Ecto neural progenitor cell (in vitro differentiated cells): Measurements from ENCODE around the gene BCDIN3D.

Experiments
- DNase-seq: peaks from one replicate; pipeline ENCODE4 v3.0.0-alpha.2; 2018; ENCODE audit warnings: low spot score

Gene BCDIN3D

GRCh38 chr12:49797449-49797776, 45.5 kb downstream of the BCDIN3D start:
- DNase-seq: no peak

DNA sequence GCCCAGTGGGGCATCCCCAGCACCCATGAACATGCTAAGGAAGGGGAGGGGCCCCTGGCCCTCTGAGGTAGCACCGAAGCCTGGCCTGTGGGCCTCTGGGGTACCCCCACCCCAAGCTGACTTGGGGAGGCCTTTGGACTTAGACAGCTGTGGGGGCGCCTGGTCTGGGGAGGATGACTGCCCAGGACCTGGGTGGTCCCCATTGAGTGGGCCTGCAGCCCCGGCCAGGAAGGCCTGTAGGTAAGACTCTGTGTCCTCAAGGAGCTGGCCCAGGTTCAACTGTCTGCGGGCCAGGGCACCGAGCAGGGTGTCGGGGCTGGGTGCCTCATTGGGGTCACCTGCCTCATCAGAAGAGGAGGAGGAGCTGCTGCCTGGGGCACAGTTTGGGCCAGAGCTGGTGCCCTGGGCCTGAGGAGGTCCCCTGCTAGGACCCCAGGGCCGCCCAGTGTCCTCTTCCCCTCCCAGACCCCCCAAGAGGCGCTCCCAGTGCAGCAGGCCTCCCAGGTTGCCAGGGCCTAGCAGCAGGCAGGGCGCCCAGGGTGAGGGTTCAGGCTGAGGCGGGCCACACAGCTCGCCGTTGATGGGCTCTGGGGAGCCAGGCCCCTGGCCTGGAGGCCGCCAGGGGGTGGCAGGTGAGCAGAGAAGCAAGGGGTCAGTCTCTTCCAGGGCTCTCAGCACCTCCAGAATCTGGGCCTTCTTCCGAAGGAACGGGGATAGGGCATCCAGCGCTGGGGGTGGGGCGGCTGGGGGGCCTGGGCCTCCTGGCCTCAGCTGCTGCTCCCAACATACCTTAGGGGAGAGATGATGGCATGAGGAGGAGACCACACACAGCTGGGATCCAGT, 46.1 kb downstream of the BCDIN3D start:
- no peak for DNase-seq

GRCh38 chr12:49796155-49796554, 46.8 kb downstream of the BCDIN3D start:
- DNase-seq: no peak

GRCh38 chr12:49795654-49796105, 47.2 kb downstream of the BCDIN3D start:
- no peak for DNase-seq

DNA sequence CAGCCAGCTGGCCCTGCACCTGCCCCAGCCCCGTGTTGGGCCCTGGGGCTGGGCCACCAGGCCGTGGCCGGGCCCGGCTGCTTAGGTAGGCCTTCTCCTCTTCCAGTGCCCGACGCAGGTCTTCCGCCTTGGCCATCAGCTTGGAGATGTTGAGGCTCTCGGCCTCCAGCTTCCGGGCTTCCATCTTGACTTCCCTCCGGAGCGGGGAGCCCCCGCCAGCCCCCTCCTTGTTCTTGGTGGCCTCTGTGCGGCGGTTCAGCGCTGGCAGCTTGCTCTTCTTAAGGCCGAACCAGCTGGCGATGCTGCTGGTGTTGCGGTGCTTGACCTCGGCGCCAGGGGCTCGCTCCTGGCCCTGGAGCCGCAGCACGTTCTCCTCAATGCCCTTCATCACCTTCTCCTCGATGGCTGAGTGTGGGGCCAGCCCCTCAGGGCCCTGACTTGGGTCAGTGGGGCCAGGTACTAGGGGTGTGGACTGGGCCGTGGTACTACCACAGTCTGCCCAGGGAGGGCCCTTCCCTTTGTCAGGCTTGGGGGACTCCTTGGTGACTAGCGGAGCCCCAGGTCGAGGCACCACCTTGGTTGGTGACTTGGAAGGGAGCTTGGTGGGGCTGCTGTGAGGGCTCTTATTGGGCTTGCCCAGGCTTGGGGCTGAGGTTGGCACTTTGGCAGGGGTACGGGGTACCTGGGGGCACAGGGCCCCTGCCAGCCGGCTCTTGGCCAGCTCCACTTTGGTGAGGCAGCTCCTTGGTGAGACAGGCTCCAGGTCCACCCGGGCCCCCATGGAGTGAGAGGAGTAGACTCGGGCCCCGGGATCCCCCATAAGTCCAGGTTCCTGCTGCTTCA, 47.9 kb downstream of the BCDIN3D start:
- no peak for DNase-seq

GRCh38 chr12:49794021-49794420, 48.9 kb downstream of the BCDIN3D start:
- DNase-seq: no peak

DNA sequence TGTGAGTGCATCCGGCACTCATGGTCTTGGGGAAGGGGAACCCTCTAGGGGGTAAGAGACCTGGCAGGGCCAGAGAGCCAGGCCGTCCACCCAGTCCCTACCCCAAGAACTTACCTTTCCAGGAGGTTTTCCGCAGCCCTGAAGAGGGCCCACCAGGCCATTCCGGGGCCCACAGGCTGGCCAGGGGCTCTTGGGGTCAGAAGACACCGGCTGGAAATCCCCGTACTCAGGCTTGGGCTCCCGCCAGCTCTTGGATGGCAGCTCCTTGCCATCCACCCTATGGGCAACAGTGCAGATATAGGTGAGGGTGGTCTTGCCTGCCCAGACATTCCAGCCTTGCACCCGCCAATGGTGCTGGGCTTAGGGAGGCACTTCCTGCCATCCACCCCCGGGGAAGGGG, 49.3 kb downstream of the BCDIN3D start:
- no peak for DNase-seq

GRCh38 chr12:49792976-49793580, 49.8 kb downstream of the BCDIN3D start:
- no peak for DNase-seq

GRCh38 chr12:49792181-49792970, 50.5 kb downstream of the BCDIN3D start:
- no peak for DNase-seq

DNA sequence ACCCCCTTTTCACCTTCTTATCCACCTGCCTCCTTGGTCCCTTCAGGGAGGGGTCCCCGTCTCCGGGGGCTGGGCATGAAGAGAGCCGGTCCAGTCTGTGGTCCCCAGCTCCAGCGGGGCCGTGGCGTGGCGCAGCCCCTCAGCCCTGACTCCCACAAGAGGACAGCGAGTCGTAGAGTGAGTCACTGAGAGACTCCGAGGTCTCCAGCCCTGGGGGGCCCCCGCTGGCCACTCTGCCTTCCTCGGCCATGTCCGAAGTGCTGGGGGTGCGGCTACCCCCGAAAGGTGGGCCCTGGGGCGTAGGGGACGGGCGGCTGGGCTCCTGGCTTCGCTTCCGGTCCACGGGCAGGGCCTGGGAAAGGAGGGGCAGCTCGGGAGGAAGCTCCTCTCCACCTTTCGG, 51.2 kb downstream of the BCDIN3D start:
- DNase-seq: no peak

DNA sequence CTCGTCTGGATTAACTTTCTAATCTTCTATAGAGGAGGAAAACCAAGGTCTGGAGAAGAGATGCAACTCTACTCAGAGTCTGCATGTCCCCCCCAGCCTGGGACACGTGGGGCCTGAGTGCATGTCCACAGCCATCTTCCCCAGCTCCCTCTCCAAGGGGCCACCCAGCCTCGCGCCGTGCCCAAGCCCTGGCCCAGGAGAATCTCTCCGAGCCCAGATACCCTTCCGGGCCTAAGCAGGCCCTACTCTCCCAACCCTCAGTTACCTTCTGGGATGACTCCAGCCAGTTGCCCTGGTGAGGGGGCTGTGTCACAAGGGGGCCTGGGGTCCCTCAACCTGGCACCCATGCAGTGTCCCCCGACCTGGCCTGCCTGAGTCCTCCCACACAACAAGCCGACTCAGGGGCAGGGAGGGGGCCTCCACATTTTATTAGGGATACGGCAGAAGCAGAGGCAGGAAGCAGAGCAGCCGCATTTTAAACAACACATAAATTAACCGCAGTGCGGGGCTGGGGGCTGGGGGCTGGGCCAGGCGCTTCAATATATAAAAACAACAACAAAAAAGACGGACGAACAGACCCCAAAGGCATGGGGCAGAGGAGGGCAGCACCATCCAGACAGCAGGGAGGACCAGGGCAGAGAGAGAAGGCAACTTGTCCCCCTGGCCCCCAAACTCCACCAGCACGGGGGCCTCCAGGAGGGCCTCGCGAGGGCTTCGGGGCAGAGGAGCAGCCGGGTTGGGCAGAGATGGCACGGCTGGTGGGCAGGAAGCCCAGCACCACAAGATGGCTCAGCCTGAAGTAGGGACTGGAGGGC, 52.0 kb downstream of the BCDIN3D start:
- DNase-seq: no peak

DNA sequence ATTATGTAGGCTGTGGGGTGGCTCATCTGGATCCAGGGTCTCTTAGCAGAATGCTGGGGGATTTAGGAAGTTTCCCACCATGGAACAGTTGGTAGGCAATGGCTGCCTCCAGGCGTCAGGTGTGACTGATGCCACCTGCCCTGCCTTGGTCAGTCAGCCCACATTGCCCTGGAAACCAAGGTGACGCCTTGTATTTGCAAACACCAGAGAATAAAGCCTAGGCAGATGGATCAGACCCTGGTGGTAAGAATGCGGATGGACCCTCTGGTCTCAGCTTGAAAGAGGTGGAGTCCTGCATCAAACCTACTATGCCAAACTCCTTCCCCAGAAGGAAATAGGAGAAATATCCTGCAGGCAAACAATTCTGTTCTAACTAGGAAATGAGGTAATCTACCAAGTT, 52.9 kb downstream of the BCDIN3D start:
- DNase-seq: no peak

DNA sequence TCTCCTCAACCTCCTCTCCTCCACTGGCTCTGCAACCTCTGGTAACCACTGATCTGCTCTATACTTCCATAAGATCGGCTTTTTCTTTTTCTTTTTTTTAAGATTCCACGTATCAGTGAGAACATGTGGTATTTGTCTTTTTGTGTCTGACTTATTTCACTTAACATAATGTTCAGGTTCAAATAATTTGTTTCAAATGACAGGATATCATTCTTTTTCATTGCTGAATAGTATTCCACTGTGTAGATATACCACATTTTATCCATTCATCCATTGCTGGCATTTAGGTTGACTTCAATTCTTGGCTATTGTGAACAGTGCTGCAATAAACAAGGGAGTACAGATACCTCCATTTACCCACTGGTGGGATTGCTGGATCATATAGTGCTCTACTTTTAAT, 55.2 kb downstream of the BCDIN3D start:
- DNase-seq: no peak
